MM.1S (cell line): Measurements from ENCODE around the gene SIKE1.

Source experiments
- EZH2 ChIP-seq: fragments of 300-600 bp; sonication (generic); optimal IDR thresholded peaks from 2 replicates; pipeline ENCODE3; 2017; ENCODE audit warnings: low read depth, mild to moderate bottlenecking, antibody characterized with exemption, low read length, mixed read lengths
- EZH2phosphoT487 ChIP-seq: fragments of 300-600 bp; sonication (generic); IDR thresholded peaks from 2 replicates; pipeline ENCODE4 v1.6.1; 2018; ENCODE audit warnings: antibody characterized with exemption, low read length
- TF ChIP-seq, protein P1 (sequence below): fragments of 300-600 bp; sonication (generic); IDR thresholded peaks from 2 replicates; pipeline ENCODE4 v1.5.1; 2016; ENCODE audit warnings: antibody characterized with exemption, low read length, mixed read lengths

DNA sequence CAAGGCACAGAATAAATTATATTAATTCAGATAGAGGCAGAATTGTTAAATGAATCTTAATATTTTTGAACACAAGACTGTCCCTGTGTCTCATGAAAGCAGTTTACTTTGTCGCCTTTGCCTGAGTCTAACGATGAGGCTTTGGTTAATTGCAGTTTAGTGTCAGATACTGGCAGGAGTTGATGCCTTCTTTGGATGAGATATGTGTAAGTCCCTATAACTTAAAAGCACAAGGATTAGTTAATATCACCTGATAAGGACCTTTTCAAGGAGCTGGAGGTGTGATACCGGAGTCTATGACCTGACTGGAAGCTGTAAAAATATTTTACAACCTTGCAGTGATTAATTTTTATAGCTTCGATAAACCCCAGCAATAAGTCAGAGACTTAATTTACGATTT, 2.0 kb upstream of the SIKE1 start:
- TF ChIP-seq, protein P1, sequence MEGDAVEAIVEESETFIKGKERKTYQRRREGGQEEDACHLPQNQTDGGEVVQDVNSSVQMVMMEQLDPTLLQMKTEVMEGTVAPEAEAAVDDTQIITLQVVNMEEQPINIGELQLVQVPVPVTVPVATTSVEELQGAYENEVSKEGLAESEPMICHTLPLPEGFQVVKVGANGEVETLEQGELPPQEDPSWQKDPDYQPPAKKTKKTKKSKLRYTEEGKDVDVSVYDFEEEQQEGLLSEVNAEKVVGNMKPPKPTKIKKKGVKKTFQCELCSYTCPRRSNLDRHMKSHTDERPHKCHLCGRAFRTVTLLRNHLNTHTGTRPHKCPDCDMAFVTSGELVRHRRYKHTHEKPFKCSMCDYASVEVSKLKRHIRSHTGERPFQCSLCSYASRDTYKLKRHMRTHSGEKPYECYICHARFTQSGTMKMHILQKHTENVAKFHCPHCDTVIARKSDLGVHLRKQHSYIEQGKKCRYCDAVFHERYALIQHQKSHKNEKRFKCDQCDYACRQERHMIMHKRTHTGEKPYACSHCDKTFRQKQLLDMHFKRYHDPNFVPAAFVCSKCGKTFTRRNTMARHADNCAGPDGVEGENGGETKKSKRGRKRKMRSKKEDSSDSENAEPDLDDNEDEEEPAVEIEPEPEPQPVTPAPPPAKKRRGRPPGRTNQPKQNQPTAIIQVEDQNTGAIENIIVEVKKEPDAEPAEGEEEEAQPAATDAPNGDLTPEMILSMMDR: no peak
- no peak for TF ChIP-seq EZH2phosphoT487
- TF ChIP-seq EZH2: no peak
